Ishikawa (cell line): ENCODE results near the gene MYRFL.

ENCODE experiments used
- EP300 ChIP-seq: IDR thresholded peaks from 2 replicates; pipeline ENCODE4 v1.6.1; 2012; ENCODE audit warnings: borderline replicate concordance
- TAF1 ChIP-seq: IDR thresholded peaks from 2 replicates; pipeline ENCODE4 v1.6.1; 2012; ENCODE audit warnings: low read depth, mild to moderate bottlenecking

DNA sequence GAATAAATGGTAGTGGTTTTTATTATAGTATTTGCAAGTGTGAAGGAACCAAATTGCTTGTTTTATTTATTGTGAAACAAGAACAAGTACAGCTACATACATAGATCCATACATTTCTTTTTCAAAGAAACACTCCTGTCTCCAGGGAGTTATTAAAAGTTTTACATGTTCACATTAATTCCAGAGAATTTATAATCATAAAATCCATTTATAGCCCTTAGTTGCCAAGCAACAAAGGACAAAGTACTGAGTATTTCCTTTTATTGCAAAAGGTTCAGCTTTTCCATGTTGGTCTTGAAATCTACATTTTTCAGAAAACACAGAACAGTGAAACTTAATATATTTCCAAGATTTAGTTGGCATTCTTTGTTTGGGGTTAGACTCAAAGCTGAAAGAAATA, 9.5 kb downstream of the MYRFL start:
- no peak for TF ChIP-seq EP300
- TF ChIP-seq TAF1: no peak
